ENCODE data around the gene SCFD2. TPM values are rescaled to one million over a fixed set of nuclear protein-coding genes. Genes with fewer than 3 reads are reported as not detected.

The SCFD2 gene
- total RNA-seq, 4 donors from 2014 or later: 12.7 to 23.7 (median 18.3) TPM

- Histone ChIP-seq H3K36me3 (no peaks in the 10 kb centered on the region), H3K9me3 (no peaks in the 10 kb centered on the region), H3K27ac (no peak overlapping the region), H3K27me3 (no peaks in the 10 kb centered on the region), H3K4me3 (no peak overlapping the region), H3K4me1 (peaks cover 0 to 20% (median 11%) of the 10 kb centered on the region in 4 donors)
- DNase-seq: no peak
- 89 to 96% methylated on average over 5 of the region's 5 CpGs for WGBS, 2 donors (ENCODE audit: low coverage in 1 of 2)
- intact Hi-C loops (cut with DNase I; ENCODE audit: low total_unique reads): no loop called here
- in situ Hi-C loops (cut with MboI; ENCODE audit: low pct_ligation_motif_present in 1 of 4, low pct_unique_long_range_greater_than_20kb in 1 of 4, low sequenced_read_pairs in 3 of 4): no loop called here
- no peak for TF ChIP-seq POLR2AphosphoS5 (IDR thresholded peaks at IDR 0.05)
- TF ChIP-seq EP300 (IDR thresholded peaks at IDR 0.05; ENCODE audit: low read depth): no peak
- TF ChIP-seq CTCF (IDR thresholded peaks at IDR 0.05): no peak
- no peak for TF ChIP-seq POLR2A (IDR thresholded peaks at IDR 0.05)
Observed at GRCh38 chr4:53126099-53126498, 239.8 kb downstream of the SCFD2 start.

- intact Hi-C loops (cut with DNase I; ENCODE audit: low total_unique reads) (no loop called here), in situ Hi-C loops (cut with MboI; ENCODE audit: low pct_ligation_motif_present in 1 of 4, low pct_unique_long_range_greater_than_20kb in 1 of 4, low sequenced_read_pairs in 3 of 4) (no loop called here)
- no peaks in the 10 kb centered on the region for H3K9me3 ChIP-seq
- peaks cover 4 to 29% (median 9%) of the 10 kb centered on the region in 4 donors for H3K4me1 ChIP-seq
- 94% methylated on average over 1 of the region's 1 CpG; no CpG with 5 or more reads in 1 of the 2 donors for WGBS, 2 donors (ENCODE audit: low coverage in 1 of 2)
- no peak for TF ChIP-seq EP300 (IDR thresholded peaks at IDR 0.05; ENCODE audit: low read depth)
- no peak for TF ChIP-seq CTCF (IDR thresholded peaks at IDR 0.05)
- no peak for TF ChIP-seq POLR2A (IDR thresholded peaks at IDR 0.05)
- no peak for TF ChIP-seq POLR2AphosphoS5 (IDR thresholded peaks at IDR 0.05)
- no peak overlapping the region for H3K4me3 ChIP-seq
- no peaks in the 10 kb centered on the region for H3K27me3 ChIP-seq
- H3K36me3 ChIP-seq: no peaks in the 10 kb centered on the region
- no peak for DNase-seq
- H3K27ac ChIP-seq: no peak overlapping the region
Observed at GRCh38 chr4:53123819-53124218, 242.0 kb downstream of the SCFD2 start.

GRCh38 chr4:53123171-53123570 lies 242.7 kb downstream of the SCFD2 start:
- intact Hi-C loops (cut with DNase I; ENCODE audit: low total_unique reads) (no loop called here), in situ Hi-C loops (cut with MboI; ENCODE audit: low pct_ligation_motif_present in 1 of 4, low pct_unique_long_range_greater_than_20kb in 1 of 4, low sequenced_read_pairs in 3 of 4) (no loop called here)
- TF ChIP-seq EP300 (IDR thresholded peaks at IDR 0.05; ENCODE audit: low read depth): no peak
- no peak for TF ChIP-seq POLR2A (IDR thresholded peaks at IDR 0.05)
- TF ChIP-seq POLR2AphosphoS5 (IDR thresholded peaks at IDR 0.05): no peak
- no peak for TF ChIP-seq CTCF (IDR thresholded peaks at IDR 0.05)
- Histone ChIP-seq H3K9me3 (no peaks in the 10 kb centered on the region), H3K4me1 (peaks cover 3 to 27% (median 8%) of the 10 kb centered on the region in 4 donors), H3K36me3 (no peaks in the 10 kb centered on the region), H3K27ac (no peak overlapping the region), H3K27me3 (no peaks in the 10 kb centered on the region), H3K4me3 (no peak overlapping the region)
- WGBS, 2 donors (ENCODE audit: low coverage in 1 of 2): 66 to 67% methylated on average over 2 of the region's 2 CpGs
- DNase-seq: no peak

- Histone ChIP-seq H3K27ac (no peak overlapping the region), H3K4me1 (peaks cover 3 to 25% (median 7%) of the 10 kb centered on the region in 4 donors), H3K9me3 (no peaks in the 10 kb centered on the region), H3K36me3 (no peaks in the 10 kb centered on the region), H3K27me3 (no peaks in the 10 kb centered on the region), H3K4me3 (no peak overlapping the region)
- in situ Hi-C loops (cut with MboI; ENCODE audit: low pct_ligation_motif_present in 1 of 4, low pct_unique_long_range_greater_than_20kb in 1 of 4, low sequenced_read_pairs in 3 of 4) (no loop called here), intact Hi-C loops (cut with DNase I; ENCODE audit: low total_unique reads) (no loop called here)
- 59 to 64% methylated on average over 8 to 10 of the region's 10 CpGs for WGBS, 2 donors (ENCODE audit: low coverage in 1 of 2)
- no peak for DNase-seq
- TF ChIP-seq POLR2AphosphoS5 (IDR thresholded peaks at IDR 0.05): no peak
- TF ChIP-seq CTCF (IDR thresholded peaks at IDR 0.05): no peak
- TF ChIP-seq EP300 (IDR thresholded peaks at IDR 0.05; ENCODE audit: low read depth): no peak
- TF ChIP-seq POLR2A (IDR thresholded peaks at IDR 0.05): no peak
Observed at GRCh38 chr4:53122280-53123116, 243.4 kb downstream of the SCFD2 start.
